Stromal cell of bone marrow (primary cell): Measurements from ENCODE around the gene ELP4.
"Not testable (repeated sequence)": the region's sequence is repeated elsewhere in the genome, so short reads cannot be mapped to it uniquely, and the experiment has no call there.

Experiments used
- DNase-seq: peaks from one replicate; pipeline ENCODE4 v3.0.0-alpha.2; 2012; ENCODE audit warnings: low read depth

Gene ELP4

DNA sequence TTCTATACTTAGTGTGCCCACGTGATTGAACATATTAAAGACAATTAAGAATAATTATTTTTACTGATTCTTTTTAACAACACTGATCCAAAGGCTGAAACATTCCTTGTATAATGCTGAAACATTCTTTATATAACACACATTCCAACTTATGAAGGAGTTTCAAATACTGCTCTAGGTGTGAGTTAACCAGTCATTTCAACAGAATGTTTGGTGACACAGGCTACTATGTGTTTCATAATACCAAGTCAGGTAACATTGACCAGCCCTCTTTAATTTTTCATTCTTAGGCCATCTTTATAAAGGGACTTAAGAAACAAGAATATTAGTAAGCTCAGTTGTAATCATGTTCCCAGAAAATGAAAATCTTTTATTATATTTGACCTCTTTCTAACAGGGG is 136.6 kb downstream of the ELP4 start:
- DNase-seq = no peak

DNA sequence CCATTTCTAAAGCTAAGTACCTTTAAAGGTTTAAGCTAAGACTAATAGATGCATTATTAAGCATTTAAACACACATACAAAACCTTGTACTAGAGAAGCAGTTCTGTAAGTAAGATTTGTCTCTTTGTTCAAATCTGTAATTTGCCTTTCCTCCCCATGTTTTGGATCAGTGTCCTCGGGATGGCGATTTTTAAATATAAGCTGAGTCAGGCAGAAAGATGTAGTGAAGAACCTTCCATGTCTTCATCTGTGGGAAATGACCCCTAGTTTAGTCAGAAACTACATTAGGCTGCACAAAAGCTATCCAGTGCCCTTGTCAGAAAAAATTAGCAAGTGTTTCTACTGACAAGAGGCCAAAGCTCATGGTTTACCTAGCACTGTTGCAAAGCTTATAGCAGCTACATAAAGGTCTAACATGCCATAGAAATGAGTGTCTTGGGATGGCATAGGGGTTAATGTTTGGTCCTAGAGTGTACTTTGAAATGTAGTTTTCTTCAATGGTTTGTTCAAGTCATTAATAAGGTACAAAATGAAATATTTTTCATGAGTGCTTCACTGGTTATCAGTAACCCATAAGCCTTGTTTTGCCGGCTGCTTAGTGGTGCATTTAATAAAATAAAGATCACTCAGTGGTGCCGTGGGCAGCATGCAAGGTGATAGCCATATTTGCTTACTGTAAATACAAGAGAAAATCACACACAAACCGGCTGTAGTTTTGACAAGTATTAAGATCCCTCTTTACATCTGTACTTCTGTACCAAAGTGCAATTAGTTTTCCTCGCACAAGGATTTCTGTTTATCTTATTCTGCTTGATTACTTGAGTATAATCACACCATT is 139.8 kb downstream of the ELP4 start:
- no peak for DNase-seq

DNA sequence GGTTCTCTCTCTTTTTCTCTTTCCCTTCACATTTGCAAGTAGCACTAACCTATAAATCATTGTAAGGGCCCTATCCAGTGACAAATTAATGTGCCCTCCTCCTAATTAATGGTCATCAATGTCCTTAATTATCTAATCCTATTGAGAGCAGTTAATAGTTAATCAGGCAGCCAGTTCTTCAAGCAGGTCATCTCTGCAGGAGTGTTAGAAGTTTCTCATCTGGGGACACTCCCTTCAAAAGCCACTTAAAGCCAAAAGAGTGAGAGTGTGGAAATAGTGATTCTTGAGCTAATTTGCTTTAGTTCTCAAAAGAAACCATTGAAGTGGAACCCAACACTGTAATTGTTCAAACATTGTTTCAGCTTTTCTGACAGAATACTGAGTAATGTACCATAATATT is 141.6 kb downstream of the ELP4 start:
- DNase-seq = no peak

DNA sequence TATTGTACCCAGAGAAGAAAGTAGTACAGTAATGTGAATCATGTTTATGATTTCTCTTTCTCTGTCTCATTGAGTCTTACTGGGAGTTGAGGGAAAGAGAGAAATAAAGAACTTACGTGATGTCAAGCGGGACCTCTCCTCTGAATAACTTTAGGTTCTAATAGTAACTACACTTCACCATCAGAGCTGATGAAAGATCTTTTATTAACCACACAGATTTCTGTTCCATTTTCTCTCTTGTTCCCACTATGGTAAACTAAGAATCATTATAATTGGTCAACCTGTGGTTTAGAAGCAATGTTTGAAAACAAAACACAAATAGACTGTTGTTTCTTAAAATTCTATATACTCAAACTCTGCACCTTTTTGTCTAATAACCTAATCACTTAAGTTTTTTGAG is 142.3 kb downstream of the ELP4 start:
- DNase-seq = no peak

DNA sequence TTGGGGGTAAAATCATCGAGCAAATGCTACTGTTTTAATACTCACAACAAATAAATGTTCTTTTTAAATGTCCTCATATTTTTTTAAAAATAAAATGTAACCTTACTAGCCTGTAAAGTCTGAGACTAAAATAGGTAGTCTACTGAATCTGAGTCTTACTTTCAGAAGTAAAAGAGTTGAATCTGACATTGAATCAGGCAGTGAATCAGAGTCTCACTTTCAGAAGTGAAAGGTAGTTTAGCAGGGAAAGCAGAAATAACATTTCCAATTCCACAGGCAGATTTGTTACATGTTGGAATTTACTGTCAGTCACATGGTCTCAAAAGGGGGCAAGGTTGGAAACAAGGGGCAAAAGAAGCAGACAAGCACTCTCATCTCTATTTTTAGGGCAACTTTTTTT is 143.0 kb downstream of the ELP4 start:
- DNase-seq = no peak

DNA sequence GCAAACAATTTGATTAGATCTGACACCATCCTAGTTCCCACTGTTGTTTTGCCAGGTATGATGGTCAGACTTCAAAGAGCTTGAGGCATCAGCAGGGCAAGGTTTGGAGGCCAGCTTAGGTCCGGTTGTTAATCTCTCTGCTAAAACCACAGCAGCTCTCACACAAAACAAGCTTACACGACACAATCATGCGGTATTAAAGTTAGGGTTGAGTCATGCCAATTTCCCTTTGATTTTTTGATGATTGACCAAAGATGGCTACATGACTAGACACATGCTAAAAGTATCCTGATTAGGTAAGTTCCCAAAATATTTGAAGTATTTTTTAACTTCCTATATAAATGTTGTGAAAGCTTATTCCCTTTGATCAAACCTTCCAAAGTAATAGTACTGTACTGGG is 145.9 kb downstream of the ELP4 start:
- peak; percentile 35 for DNase-seq

DNA sequence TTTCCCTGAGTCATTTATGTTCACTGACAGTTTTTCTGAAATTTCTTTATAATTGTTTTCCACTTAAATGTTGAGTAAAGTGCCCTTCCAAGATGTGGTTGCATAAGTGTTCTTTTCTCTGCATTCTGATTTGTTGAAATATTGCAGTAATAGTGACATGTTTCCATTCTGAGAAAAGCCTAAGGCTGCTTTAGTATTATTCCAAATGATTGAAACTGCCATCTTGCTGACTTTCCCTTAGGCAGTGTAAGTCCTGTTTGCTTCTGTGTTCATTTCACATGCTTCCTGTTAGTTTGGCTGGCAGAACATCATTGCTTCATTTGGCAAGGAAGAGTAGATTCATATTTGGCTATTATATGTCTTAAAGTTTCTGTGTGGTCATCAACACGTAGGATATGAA is 146.5 kb downstream of the ELP4 start:
- no peak for DNase-seq

DNA sequence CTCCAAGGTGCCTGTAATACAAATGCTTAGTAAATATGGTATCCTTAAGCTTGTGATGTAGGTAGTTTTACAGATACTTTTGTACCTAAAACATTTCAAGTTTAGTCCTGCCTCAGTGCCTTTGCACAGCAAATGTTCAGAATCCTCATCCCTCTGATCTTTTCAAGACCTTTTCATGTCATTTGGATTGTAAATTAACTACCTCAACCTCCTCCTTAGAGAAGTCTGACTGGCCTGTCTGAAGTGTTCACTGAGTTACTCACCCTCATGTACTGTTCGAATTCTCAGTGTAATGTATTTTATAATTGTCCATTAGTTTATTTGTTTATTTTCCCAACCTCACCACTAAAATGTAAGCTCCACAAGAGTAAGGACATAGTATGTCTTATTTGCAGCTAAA is 147.5 kb downstream of the ELP4 start:
- no peak for DNase-seq

DNA sequence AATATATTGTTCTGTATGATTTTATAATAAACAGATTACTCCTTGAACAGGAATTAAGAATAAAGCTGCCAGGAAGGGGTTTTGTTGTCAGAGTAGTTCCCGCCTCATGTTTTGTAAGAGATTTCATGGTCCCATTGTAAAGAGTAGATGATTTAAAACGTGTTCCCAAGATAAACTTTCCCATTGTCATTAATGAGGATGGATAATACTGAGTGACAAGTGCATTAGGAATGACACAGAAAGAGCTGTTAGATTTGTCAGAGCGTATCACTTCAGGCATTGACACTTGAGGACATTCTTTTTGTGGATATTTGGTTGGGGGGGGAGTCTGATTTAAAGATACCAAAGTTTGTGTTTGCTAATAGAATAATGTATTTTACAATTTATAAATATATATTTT is 154.6 kb downstream of the ELP4 start:
- DNase-seq = no peak

DNA sequence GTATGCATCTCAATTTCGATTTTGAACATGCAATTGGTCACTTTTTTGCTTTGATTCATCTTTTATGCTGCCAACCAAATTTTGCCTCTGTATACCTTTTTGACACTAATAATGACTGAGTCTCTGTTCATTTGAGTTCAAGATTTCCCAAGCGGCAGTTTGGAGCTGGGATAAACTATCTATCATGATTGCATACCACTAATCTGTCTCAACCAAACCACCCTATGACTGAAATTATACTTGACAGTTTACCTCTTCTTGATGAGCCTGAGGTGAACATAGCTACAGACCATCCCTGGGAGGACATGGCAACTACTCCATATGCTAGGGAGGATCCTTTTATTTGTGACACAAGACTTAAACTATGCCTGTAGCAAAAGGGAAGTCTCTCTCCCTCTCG is 155.4 kb downstream of the ELP4 start:
- no peak for DNase-seq

DNA sequence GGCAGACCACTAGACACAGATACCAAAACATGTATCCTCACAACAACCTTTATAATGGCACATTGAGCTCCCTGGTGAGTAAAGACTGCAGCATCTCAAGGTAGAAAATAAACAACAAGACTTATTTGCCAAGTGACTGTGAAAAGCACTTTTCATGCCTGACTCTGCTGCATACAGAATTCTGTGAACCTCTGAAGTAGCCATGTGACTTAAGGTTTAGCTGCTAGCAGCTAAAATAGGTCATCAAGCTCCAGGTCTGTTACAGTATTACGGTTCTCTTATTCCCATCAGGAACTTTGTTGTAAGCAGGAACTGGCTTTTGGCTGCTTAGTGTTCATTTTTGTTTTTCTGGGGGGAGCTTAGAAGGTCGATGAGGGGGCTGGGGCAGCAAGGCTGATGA is 162.1 kb downstream of the ELP4 start:
- DNase-seq = no peak

DNA sequence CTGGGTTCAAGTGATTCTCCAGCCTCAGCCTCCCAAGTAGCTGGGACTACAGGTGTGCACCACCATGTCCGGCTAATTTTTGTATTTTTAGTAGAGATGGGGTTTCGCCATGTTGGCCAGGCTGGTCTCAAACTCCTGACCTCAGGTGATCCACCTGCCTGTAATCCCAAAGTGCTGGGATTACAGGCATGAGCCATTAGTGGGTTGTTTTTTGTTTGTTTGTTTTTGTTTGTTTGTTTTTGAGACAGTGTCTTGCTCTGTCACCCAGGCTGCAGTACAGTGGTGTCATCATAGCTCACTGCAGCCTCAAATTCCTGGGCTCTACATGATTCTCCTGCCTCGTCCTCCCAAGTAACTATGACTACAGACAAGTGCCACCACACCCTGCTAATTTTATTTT is 163.5 kb downstream of the ELP4 start:
- DNase-seq = not testable (repeated sequence)

DNA sequence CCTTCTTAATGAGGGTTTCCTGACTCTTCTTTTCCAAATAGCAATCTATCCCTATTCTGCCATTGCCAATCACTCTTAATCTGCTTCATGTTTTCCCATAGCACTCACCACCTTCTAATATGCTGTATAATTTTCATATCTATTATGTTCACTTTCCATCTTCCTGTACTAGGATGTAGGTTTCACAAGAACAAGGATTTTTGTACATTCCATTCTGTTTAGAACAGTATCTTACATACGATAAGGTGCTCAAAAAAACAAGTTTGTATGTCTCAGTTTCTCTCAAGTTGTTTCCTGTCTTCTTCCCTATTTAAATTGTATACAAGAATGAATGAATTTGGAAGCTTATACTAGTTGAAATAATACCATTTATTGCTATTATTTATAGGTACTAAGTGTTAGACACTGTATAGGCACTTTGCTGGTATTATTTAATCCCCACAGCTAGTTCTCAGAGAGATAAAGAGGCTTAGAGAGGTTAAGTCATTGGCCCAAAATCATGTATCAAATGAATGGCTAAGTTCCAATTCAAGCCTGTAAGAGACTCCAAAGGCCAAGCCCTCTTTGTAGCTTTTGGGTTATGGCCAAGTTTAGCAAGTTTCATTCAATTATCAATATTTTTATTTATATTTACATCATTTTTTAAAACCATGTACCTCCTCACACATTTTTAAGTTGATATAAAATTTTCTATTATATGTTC is 166.9 kb downstream of the ELP4 start:
- no peak for DNase-seq

DNA sequence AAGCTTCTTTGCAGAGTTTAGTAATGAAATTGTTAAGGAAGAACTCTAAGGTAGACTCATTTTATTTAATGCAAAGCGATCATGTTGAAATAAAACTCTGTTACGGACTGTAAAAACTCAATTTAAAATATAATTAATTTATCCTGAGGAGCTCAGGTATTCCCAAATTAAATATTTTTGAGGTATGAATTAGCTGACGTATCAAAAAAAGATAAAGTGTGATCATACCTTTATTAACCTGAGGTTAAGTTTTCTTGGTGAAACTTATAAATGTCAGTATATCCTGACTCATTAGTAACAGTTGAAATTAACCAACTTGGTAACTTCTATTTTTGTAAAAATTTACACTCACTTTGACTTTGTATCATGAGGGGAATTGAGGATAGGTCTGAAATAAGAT is 171.2 kb downstream of the ELP4 start:
- DNase-seq = no peak

DNA sequence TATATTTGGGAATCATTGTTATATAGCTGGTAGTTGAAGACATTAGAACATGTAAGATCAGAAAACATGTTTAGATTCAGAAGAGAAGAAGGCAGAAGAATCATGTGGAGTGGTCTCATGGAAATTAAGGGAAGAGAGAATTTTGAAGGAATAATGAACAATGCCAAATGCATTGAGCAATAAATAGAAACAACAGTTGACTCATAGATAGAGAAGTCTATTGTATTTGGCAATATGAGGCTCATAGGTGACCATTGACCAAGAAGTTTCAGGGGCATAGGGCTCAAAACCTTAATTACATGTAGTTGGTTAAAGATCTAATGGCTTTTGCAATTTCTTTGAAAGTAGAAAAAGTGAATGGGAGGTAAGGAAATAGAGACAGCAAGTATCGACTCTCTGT is 177.7 kb downstream of the ELP4 start:
- DNase-seq = no peak

DNA sequence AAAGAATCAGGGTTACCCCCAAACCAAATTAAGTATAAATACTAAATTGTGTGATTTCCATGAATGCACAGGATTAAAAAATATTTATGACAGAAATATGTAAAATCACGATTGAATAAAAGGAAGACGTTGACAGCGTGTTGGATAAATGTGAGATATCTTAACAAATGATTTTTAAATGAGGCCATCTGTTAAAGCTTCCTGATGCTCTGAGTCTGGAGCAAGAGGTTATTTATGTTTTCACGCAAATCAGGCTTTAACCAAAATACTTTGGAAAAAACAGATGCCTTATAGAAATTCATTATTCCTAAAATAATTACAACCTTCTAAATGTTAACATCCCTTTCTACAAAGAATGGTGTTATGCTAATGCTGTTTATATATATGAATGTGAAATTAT is 178.3 kb downstream of the ELP4 start:
- no peak for DNase-seq

DNA sequence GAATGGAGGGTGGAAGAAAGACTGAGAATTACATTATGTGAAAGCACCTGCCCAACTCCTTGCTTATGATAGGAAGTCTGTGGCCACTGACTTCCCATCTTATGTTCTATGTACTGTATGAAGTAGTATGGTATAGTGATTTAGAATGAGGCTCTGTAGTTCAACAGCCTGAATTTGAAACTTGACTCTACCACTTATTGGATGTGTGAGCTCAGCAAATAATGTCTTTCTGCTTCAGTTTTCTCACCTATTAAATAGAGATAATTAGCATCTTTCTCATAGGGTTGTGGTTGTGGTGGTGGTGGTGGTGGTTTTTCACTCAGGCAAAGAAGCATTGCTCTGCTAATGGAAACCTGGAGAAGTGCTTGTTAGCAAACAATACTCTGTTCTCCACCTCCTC is 180.0 kb downstream of the ELP4 start:
- DNase-seq = no peak

DNA sequence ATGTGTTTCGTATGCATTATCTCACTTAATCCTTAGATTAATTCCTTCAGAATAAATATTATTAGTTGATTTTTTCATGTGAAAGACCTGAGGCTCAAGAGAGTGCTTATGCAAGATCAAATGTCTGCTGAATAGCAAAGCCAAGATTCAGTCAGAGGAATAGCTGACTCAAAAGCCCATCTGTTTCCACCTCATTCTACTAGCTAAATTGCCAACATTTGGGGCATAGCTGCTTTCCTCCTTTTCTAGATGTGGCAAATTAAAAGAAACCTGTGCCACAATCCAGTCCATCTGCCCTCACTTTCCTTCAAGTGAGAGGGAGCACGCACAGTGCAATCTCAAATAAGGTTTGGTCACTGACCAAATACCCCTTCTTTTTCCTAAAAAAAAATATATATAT is 180.5 kb downstream of the ELP4 start:
- peak; percentile 46 for DNase-seq

DNA sequence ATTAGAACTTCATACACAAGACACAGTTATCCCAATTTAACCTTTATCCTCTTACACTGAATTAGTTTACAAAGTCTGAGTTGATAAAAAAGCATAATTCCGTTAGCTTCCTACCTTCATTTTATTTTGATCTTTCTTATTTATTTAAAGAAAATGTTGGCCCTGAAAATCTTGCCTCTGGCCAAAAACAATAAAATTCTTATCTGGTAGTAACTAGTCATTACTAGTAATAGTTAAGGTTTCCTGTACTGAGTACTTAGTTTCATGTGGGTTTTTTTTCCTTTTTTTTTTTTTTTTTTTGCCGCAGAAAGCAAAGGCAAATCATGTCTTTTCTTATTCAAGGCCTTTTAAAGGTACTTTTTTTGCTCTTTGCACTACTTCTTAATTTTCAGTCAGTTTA is 180.9 kb downstream of the ELP4 start:
- no peak for DNase-seq

DNA sequence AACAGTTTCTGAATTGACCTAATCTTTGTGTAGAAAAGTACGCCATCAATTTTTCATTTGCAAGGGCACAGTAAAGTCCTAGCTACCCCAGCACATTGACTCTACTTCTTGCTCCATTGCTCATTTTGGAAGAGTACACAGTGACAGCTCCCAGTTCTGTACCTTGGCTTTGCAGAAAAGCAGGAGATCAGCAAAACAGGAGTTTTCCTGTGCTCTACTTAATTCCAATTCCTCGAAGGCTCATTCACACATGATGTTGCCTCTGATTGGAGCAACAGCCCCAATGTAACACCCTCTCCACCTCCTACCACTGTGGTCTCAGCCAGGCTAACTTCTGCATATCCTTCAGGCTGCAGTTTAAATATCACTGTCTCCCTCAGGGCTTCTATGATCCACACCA is 182.9 kb downstream of the ELP4 start:
- DNase-seq = no peak

DNA sequence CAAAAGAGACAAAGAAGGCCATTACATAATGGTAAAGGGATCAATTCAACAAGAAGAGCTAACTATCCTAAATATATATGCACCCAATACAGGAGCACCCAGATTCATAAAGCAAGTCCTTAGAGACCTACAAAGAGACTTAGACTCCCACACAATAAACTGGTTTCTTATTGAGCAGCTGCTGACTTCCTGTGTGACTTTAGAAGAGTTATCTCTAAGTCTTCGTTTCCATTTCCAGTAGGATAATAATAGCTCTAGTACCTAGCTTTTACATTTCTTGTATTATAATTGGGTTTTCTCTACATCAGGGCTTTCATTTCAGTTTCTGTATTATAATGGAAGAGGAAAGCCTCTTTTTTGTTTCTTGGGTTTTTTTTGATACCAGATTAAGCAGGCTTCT is 187.5 kb downstream of the ELP4 start:
- not testable (repeated sequence) for DNase-seq

DNA sequence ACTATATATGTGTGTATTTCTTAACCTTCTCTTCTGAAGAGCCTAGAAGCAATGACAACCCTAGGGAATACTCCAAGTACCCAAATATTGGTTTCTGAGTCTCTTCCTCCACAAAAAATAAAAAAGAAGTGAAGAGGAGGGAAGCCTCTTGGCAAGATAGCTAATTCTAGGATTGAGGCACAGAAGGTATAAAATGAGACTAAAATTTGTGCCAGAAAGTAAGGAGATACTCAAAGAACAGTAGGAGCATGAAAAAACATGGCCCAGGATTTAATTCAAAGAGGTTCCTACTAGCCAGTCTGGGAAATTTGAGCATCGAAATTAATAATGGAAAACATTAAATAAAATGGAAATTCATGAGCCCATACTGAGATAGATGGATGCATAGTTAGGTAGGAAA is 189.5 kb downstream of the ELP4 start:
- no peak for DNase-seq

DNA sequence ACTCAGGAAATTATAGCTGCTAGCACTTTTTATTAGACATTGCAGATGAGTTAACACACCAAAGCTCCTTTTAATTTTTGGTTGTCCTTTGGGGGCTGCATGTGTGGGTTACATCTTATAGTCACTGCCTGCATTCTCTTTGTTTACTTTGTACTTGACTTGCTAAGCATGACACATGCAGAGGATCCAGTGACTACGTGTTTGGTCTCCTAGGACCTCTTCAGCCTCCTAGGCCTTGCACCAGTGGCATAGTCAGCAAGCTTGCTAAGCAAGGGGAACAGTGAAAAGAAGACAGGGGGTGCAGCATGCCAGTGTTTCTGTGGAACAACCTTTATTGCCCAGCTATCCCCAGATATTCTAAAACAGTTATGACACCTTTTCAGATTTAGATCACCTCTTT is 193.4 kb downstream of the ELP4 start:
- peak; percentile 26 for DNase-seq

DNA sequence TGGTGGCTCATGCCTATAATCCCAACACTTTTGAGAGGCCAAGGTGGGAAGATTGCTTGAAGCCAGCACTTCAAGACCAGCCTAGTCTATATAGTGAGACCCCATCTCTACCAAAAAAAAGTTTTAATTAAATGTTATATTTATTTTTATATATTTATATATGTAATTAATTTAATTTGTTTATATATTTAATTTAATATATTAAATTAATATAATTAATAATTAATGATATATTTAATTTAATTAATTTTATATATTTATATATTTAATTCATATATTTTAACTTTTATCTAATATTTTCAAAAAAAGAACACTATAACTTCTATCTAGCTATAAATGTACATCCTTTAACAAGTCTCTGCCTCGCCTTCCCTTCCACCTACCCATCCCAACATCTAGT is 196.8 kb downstream of the ELP4 start:
- DNase-seq = no peak
